PC-9 (cell line): ENCODE results near the gene RFXANK. TPM values are rescaled to one million over a fixed set of nuclear protein-coding genes. Genes with fewer than 3 reads are reported as not detected.

ENCODE experiments used
- BruUV-seq: library from RNA; stranded (reverse); fragments of 400-500 nt; replicated peaks from 2 replicates; lab custom pipeline; 2021; lab: Mats Ljungman, UMichigan
- CTCF ChIA-PET: fragments of 300-600 bp; sonication (Branson Sonifier 250); formaldehyde crosslinking; loops from one replicate; lab custom pipeline; 2022; ENCODE audit warnings: antibody characterized with exemption; lab: Charles Lee
- POLR2A ChIA-PET: fragments of 300-600 bp; sonication (Branson Sonifier 250); formaldehyde crosslinking; loops from one replicate; lab custom pipeline; 2022; ENCODE audit warnings: antibody characterized with exemption; ENCODE audit not compliant: unreplicated experiment; lab: Charles Lee
- DNase-seq, 2 experiments: peaks; one replicate each; pipeline versions ENCODE4 v3.0.0 to v3.0.0-alpha.2; 2015 to 2022; ENCODE audit warnings: mixed read lengths in 1 of 2
- H2AFZ ChIP-seq: fragments of 200-600 bp; sonication (generic); 2 replicates; pipeline ENCODE4 v1.8.1; 2017; ENCODE audit warnings: antibody characterized with exemption
- H3F3A ChIP-seq: fragments of 200-600 bp; sonication (generic); 2 replicates; pipeline ENCODE4 v1.8.1; 2017; ENCODE audit warnings: antibody characterized with exemption, mild to moderate bottlenecking, low read depth; ENCODE audit not compliant: insufficient read depth
- H3K27ac ChIP-seq: fragments of 200-600 bp; sonication (generic); 2 replicates; pipeline ENCODE4 v1.6.1; 2016; ENCODE audit warnings: mixed run types
- H3K27me3 ChIP-seq: fragments of 200-600 bp; sonication (generic); 2 replicates; pipeline ENCODE4 v1.6.1; 2016; ENCODE audit warnings: low read depth, mixed run types; ENCODE audit not compliant: insufficient read depth
- H3K36me3 ChIP-seq: fragments of 200-600 bp; sonication (generic); 2 replicates; pipeline ENCODE4 v1.6.1; 2016; ENCODE audit warnings: low read depth, mixed run types
- H3K4me1 ChIP-seq: fragments of 200-600 bp; sonication (generic); replicated peaks from 2 replicates; pipeline ENCODE4 v1.6.1; 2016; ENCODE audit warnings: mixed run types; ENCODE audit not compliant: insufficient read depth
- H3K4me2 ChIP-seq: fragments of 200-600 bp; sonication (generic); 2 replicates; pipeline ENCODE4 v1.6.1; 2017; ENCODE audit warnings: mixed run types
- H3K4me3 ChIP-seq: fragments of 200-600 bp; sonication (generic); 2 replicates; pipeline ENCODE4 v1.6.1; 2016; ENCODE audit warnings: mixed run types
- H3K79me2 ChIP-seq: fragments of 200-600 bp; sonication (generic); 2 replicates; pipeline ENCODE4 v1.6.1; 2017; ENCODE audit warnings: low read depth, mixed run types
- H3K9me2 ChIP-seq: fragments of 200-600 bp; sonication (generic); 2 replicates; pipeline ENCODE4 v1.8.1; 2017; ENCODE audit warnings: mild to moderate bottlenecking; ENCODE audit not compliant: insufficient read depth
- H3K9me3 ChIP-seq: fragments of 200-600 bp; sonication (generic); 2 replicates; pipeline ENCODE4 v1.8.1; 2016; ENCODE audit warnings: low read depth; ENCODE audit not compliant: insufficient read depth
- H4K20me1 ChIP-seq: fragments of 200-600 bp; sonication (generic); 2 replicates; pipeline ENCODE4 v1.8.1; 2017; ENCODE audit not compliant: insufficient read depth
- EZH2 ChIP-seq: fragments of 200-600 bp; sonication (generic); IDR thresholded peaks from 2 replicates; pipeline ENCODE4 v1.8.0; 2017; ENCODE audit warnings: antibody characterized with exemption, low read depth
- intact Hi-C: fragments of 100-400 bp; cut with micrococcal nuclease; formaldehyde crosslinking; loops from one replicate; pipeline ENCODE4 v1.10.0; 2022; ENCODE audit not compliant: unreplicated experiment
- total RNA-seq: library from RNA; stranded (reverse); gene quantifications from 2 replicates; pipeline ENCODE4 v1.2.3, GENCODE V29; 2021
- TF ChIP-seq, protein P1 (sequence below): fragments of 200-600 bp; sonication (generic); conservative IDR thresholded peaks from 2 replicates; pipeline ENCODE4 v1.6.1; 2017; ENCODE audit warnings: mixed run types, antibody characterized with exemption, mild to moderate bottlenecking, moderate library complexity

RFXANK gene
- total RNA-seq, 1 experiment from 2014 or later = 132 TPM

DNA sequence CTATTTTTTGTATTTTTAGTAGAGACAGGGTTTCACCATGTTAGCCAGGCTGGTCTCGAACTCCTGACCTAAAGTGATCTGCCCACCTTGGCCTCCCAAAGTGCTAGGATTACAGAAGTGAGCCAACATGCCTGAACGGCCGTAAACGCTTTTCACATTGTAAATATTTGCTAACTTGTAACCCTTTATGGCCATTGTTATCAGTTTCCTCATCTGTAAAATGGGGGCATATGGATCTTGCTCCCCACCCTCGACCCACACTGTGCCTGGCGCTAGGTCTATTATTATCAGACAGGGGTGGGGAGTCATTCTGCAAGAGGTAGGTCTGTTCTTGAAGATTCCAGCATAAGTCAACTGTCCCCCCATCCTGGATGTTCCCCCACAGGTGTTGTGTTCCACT lies 31.6 kb downstream of the RFXANK start:
- H3K27ac ChIP-seq = no peak overlapping the region
- POLR2A ChIA-PET = no interaction called here
- H3K4me3 ChIP-seq = no peak overlapping the region
- DNase-seq = no peak
- no peaks in the 10 kb centered on the region for H3F3A ChIP-seq
- no peaks in the 10 kb centered on the region for H3K9me3 ChIP-seq
- H3K27me3 ChIP-seq = peaks cover 79% of the 10 kb centered on the region
- H2AFZ ChIP-seq = no peak overlapping the region
- H4K20me1 ChIP-seq = no peaks in the 10 kb centered on the region
- H3K36me3 ChIP-seq = no peaks in the 10 kb centered on the region
- intact Hi-C loops = no loop called here
- no TSS peak for BruUV-seq
- TF ChIP-seq, protein P1, sequence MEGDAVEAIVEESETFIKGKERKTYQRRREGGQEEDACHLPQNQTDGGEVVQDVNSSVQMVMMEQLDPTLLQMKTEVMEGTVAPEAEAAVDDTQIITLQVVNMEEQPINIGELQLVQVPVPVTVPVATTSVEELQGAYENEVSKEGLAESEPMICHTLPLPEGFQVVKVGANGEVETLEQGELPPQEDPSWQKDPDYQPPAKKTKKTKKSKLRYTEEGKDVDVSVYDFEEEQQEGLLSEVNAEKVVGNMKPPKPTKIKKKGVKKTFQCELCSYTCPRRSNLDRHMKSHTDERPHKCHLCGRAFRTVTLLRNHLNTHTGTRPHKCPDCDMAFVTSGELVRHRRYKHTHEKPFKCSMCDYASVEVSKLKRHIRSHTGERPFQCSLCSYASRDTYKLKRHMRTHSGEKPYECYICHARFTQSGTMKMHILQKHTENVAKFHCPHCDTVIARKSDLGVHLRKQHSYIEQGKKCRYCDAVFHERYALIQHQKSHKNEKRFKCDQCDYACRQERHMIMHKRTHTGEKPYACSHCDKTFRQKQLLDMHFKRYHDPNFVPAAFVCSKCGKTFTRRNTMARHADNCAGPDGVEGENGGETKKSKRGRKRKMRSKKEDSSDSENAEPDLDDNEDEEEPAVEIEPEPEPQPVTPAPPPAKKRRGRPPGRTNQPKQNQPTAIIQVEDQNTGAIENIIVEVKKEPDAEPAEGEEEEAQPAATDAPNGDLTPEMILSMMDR = no peak
- no peak for TF ChIP-seq EZH2
- H3K4me1 ChIP-seq = no peaks in the 10 kb centered on the region
- no peak overlapping the region for H3K4me2 ChIP-seq
- H3K9me2 ChIP-seq = no peaks in the 10 kb centered on the region
- H3K79me2 ChIP-seq = no peaks in the 10 kb centered on the region
- CTCF ChIA-PET = no interaction called here

DNA sequence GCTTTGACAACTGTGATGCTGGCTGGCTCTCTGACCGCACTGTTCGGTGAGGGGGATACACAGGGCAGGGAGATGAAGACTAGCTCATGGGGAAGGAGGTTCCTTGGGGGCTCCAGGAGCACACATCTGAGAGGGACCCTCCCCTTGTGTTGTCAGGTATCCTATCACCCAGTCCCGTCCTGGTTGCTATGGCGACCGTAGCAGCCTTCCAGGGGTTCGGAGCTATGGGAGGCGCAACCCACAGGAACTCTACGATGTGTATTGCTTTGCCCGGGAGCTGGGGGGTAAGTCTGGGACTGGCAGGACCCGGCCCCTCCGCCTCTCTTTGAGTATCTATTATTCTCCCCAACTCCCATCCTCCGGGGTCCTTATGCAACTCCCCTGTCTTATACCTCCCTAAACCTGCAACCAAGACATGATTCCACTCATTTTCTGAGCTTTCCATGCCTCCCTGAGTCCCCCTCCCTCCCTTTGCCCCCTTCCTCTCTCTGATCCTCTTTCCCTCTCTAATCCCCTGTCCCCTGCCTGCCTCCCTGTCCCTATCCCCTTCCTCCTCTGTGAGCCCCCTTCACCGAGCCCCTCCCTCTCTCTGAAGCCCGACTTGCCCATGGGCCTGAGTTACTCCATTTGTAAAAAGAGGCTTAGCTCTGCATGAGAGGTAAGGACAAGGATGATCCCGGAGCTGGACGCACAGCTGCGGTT lies 32.2 kb downstream of the RFXANK start:
- intact Hi-C loops = no loop called here
- no peaks in the 10 kb centered on the region for H3K9me3 ChIP-seq
- H3K27ac ChIP-seq = no peak overlapping the region
- H3K36me3 ChIP-seq = no peaks in the 10 kb centered on the region
- ChIA-PET CTCF (no interaction called here), POLR2A (no interaction called here)
- TF ChIP-seq, protein P1 = no peak
- no peak for TF ChIP-seq EZH2
- no peak for DNase-seq
- no peaks in the 10 kb centered on the region for H3K79me2 ChIP-seq
- no peak overlapping the region for H2AFZ ChIP-seq
- H3K4me3 ChIP-seq = no peak overlapping the region; the same call in 1 of the 2 replicates
- H4K20me1 ChIP-seq = no peaks in the 10 kb centered on the region
- no peaks in the 10 kb centered on the region for H3F3A ChIP-seq
- no peaks in the 10 kb centered on the region for H3K4me1 ChIP-seq
- H3K4me2 ChIP-seq = peak overlapping the region; percentile 52; the same call in 1 of the 2 replicates
- no TSS peak for BruUV-seq
- no peaks in the 10 kb centered on the region for H3K9me2 ChIP-seq
- peaks cover 79% of the 10 kb centered on the region for H3K27me3 ChIP-seq

DNA sequence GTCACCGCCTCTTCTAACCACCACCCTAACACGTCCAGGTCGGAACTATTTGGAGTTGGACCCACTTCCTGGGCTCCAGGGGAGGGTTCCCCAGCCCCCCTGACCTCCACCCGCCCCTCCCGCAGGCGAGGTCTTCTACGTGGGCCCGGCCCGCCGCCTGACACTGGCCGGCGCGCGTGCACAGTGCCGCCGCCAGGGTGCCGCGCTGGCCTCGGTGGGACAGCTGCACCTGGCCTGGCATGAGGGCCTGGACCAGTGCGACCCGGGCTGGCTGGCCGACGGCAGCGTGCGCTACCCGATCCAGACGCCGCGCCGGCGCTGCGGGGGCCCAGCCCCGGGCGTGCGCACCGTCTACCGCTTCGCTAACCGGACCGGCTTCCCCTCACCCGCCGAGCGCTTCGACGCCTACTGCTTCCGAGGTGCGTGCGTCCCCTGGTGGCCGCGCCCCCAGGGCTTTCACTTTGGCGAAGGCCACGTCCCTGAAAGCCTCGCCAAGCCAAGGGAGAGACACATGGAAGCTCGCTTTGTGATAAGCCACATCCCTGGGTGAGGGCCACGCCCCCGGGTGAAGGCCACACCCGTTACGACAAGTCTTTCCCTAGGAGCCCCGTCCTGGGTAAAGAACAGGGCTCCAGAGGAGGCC lies 32.9 kb downstream of the RFXANK start:
- no peaks in the 10 kb centered on the region for H4K20me1 ChIP-seq
- no peaks in the 10 kb centered on the region for H3K9me3 ChIP-seq
- peak overlapping the region; percentile 13; the same call in 1 of the 2 replicates for H3K4me3 ChIP-seq
- H3K4me1 ChIP-seq = no peaks in the 10 kb centered on the region
- H3K27ac ChIP-seq = no peak overlapping the region
- POLR2A ChIA-PET = no interaction called here
- H3K4me2 ChIP-seq = peak overlapping the region; percentile 52
- no peaks in the 10 kb centered on the region for H3K36me3 ChIP-seq
- peak; percentile 57 to 76 for DNase-seq
- CTCF ChIA-PET = interaction anchor here (0.6 to 1.0 kb wide), 2 partner anchors 22 to 181 kb away, joined by 3 read pairs; partner anchors contain the start of genes GATAD2A and NR2C2AP
- intact Hi-C loops = no loop called here
- H3K9me2 ChIP-seq = no peaks in the 10 kb centered on the region
- no peak for TF ChIP-seq EZH2
- TF ChIP-seq, protein P1 = peak; percentile 62
- H2AFZ ChIP-seq = no peak overlapping the region
- H3K79me2 ChIP-seq = no peaks in the 10 kb centered on the region
- no TSS peak for BruUV-seq
- no peaks in the 10 kb centered on the region for H3F3A ChIP-seq
- H3K27me3 ChIP-seq = peaks cover 79% of the 10 kb centered on the region
